Left hindlimb (tissue), 1 donor: ENCODE measurements around the gene FRY.

Experiments
- DNase-seq: peaks from one replicate; pipeline ENCODE4 v3.0.0-alpha.2; 2018

Gene FRY

GRCh38 chr13:32087955-32088747 lies 56.6 kb downstream of the FRY start:
- no peak for DNase-seq

GRCh38 chr13:32092496-32092895 lies 60.9 kb downstream of the FRY start:
- no peak for DNase-seq

GRCh38 chr13:32093006-32093405 lies 61.4 kb downstream of the FRY start:
- DNase-seq: no peak

- no peak for DNase-seq
Observed at GRCh38 chr13:32098272-32098671, 66.7 kb downstream of the FRY start.

GRCh38 chr13:32105653-32106313 lies 74.2 kb downstream of the FRY start:
- no peak for DNase-seq

GRCh38 chr13:32107474-32107873 lies 75.9 kb downstream of the FRY start:
- no peak for DNase-seq

GRCh38 chr13:32107973-32108372 lies 76.4 kb downstream of the FRY start:
- no peak for DNase-seq

- DNase-seq: peak; percentile 35
Observed at GRCh38 chr13:32113532-32113931, 82.0 kb downstream of the FRY start.

GRCh38 chr13:32114284-32114950 lies 82.8 kb downstream of the FRY start:
- DNase-seq: no peak

- no peak for DNase-seq
Observed at GRCh38 chr13:32115066-32115465, 83.5 kb downstream of the FRY start.

- no peak for DNase-seq
Observed at GRCh38 chr13:32116210-32116609, 84.6 kb downstream of the FRY start.

- DNase-seq: no peak
Observed at GRCh38 chr13:32117001-32117400, 85.4 kb downstream of the FRY start.

- no peak for DNase-seq
Observed at GRCh38 chr13:32117701-32118100, 86.1 kb downstream of the FRY start.

GRCh38 chr13:32121316-32121715 lies 89.7 kb downstream of the FRY start:
- DNase-seq: no peak

- no peak for DNase-seq
Observed at GRCh38 chr13:32124743-32125142, 93.2 kb downstream of the FRY start.

- no peak for DNase-seq
Observed at GRCh38 chr13:32125221-32125689, 93.7 kb downstream of the FRY start.

GRCh38 chr13:32125751-32126150 lies 94.2 kb downstream of the FRY start:
- no peak for DNase-seq

- no peak for DNase-seq
Observed at GRCh38 chr13:32126278-32126677, 94.7 kb downstream of the FRY start.

GRCh38 chr13:32126756-32127155 lies 95.2 kb downstream of the FRY start:
- no peak for DNase-seq

- no peak for DNase-seq
Observed at GRCh38 chr13:32127691-32128090, 96.1 kb downstream of the FRY start.

GRCh38 chr13:32134241-32135055 lies 102.9 kb downstream of the FRY start:
- no peak for DNase-seq

GRCh38 chr13:32135056-32135390 lies 103.4 kb downstream of the FRY start:
- DNase-seq: no peak

- no peak for DNase-seq
Observed at GRCh38 chr13:32135655-32136054, 104.1 kb downstream of the FRY start.
